ENCODE data around the gene PC.

PC gene

GRCh38 chr11:66951135-66951534 lies 7.0 kb downstream of the PC start:
- DNase-seq: no peak

- DNase-seq: no peak
Observed at GRCh38 chr11:66950112-66950535, 8.1 kb downstream of the PC start.

GRCh38 chr11:66938582-66939135 lies 19.5 kb downstream of the PC start:
- no peak for DNase-seq

GRCh38 chr11:66937193-66937733 lies 20.9 kb downstream of the PC start:
- DNase-seq: no peak

GRCh38 chr11:66936311-66936711 lies 21.9 kb downstream of the PC start:
- DNase-seq: no peak

- no peak for DNase-seq
Observed at GRCh38 chr11:66934950-66935779, 23.0 kb downstream of the PC start.

- no peak for DNase-seq
Observed at GRCh38 chr11:66933531-66933930, 24.7 kb downstream of the PC start.

- no peak for DNase-seq
Observed at GRCh38 chr11:66932543-66932942, 25.6 kb downstream of the PC start.

- DNase-seq: no peak
Observed at GRCh38 chr11:66929753-66930152, 28.4 kb downstream of the PC start.

GRCh38 chr11:66924272-66924671 lies 33.9 kb downstream of the PC start:
- DNase-seq: no peak

- DNase-seq: no peak
Observed at GRCh38 chr11:66922551-66922950, 35.6 kb downstream of the PC start.

- no peak for DNase-seq
Observed at GRCh38 chr11:66920978-66921784, 37.0 kb downstream of the PC start.

- no peak for DNase-seq
Observed at GRCh38 chr11:66919923-66920322, 38.3 kb downstream of the PC start.

GRCh38 chr11:66918741-66919140 lies 39.4 kb downstream of the PC start:
- no peak for DNase-seq

- no peak for DNase-seq
Observed at GRCh38 chr11:66915866-66916265, 42.3 kb downstream of the PC start.

- DNase-seq: no peak
Observed at GRCh38 chr11:66915046-66915832, 42.9 kb downstream of the PC start.

GRCh38 chr11:66914505-66914904 lies 43.7 kb downstream of the PC start:
- DNase-seq: no peak

GRCh38 chr11:66912911-66913310 lies 45.3 kb downstream of the PC start:
- no peak for DNase-seq

GRCh38 chr11:66912361-66912760 lies 45.8 kb downstream of the PC start:
- DNase-seq: no peak

GRCh38 chr11:66910669-66911068 lies 47.5 kb downstream of the PC start:
- DNase-seq: no peak

GRCh38 chr11:66910016-66910415 lies 48.2 kb downstream of the PC start:
- no peak for DNase-seq

- no peak for DNase-seq
Observed at GRCh38 chr11:66909181-66909580, 49.0 kb downstream of the PC start.
